IMR-90 (cell line): ENCODE results near the gene ABCA3. TPM values are rescaled to one million over a fixed set of nuclear protein-coding genes. Genes with fewer than 3 reads are reported as not detected.

Experiments
- ATAC-seq: fragments of 200-7000 bp; cut with Tn5 transposase; 2 replicates; pipeline ENCODE4 v1.9.1; 2020; ENCODE audit warnings: low read depth, mild to moderate bottlenecking, moderate library complexity
- BruUV-seq: library from RNA; stranded (reverse); fragments of 400-500 nt; replicated peaks from 2 replicates; lab custom pipeline; 2021; lab: Mats Ljungman, UMichigan
- CTCF ChIA-PET: fragments of 300-600 bp; formaldehyde crosslinking; extraction: SDS; loops from one replicate; lab custom pipeline; 2021; ENCODE audit warnings: antibody characterized with exemption; lab: Yijun Ruan, JAX
- POLR2A ChIA-PET: fragments of 300-600 bp; sonication (Branson Sonifier 250); formaldehyde crosslinking; loops from one replicate; lab custom pipeline; 2022; ENCODE audit warnings: antibody characterized with exemption; ENCODE audit not compliant: unreplicated experiment; lab: Charles Lee
- DNase-seq: peaks from one replicate; pipeline ENCODE4 v3.0.0; 2013
- H2AFZ ChIP-seq: replicated peaks from 2 replicates; pipeline ENCODE3; 2013; ENCODE audit warnings: low read length, mild to moderate bottlenecking; ENCODE audit not compliant: poor library complexity
- H2AK5ac ChIP-seq: 2 replicates; pipeline ENCODE4 v1.6.1; 2013; ENCODE audit warnings: low read depth, low read length, inconsistent platforms
- H2AK9ac ChIP-seq: replicated peaks from 2 replicates; pipeline ENCODE3; 2013; ENCODE audit warnings: mild to moderate bottlenecking, low read depth, low read length, moderate library complexity; ENCODE audit not compliant: poor library complexity
- H2BK120ac ChIP-seq: 2 replicates; pipeline ENCODE4 v1.6.1; 2013; ENCODE audit warnings: low read depth, low read length, inconsistent platforms
- H2BK15ac ChIP-seq: 3 replicates; pipeline ENCODE4 v1.6.1; 2013; ENCODE audit warnings: low read depth, low read length, inconsistent platforms
- H2BK20ac ChIP-seq: 2 replicates; pipeline ENCODE4 v1.6.1; 2013; ENCODE audit warnings: low read depth, mild to moderate bottlenecking, inconsistent platforms, low read length, moderate library complexity
- H2BK5ac ChIP-seq: 2 replicates; pipeline ENCODE4 v1.6.1; 2013; ENCODE audit warnings: mild to moderate bottlenecking, low read depth, low read length, inconsistent platforms; ENCODE audit not compliant: poor library complexity, severe bottlenecking
- H3K14ac ChIP-seq: replicated peaks from 2 replicates; pipeline ENCODE4 v1.6.1; 2013; ENCODE audit warnings: low read depth, low read length, inconsistent platforms
- H3K18ac ChIP-seq: 2 replicates; pipeline ENCODE4 v1.6.1; 2013; ENCODE audit warnings: low read depth, low read length, control low read depth
- H3K23ac ChIP-seq: 2 replicates; pipeline ENCODE4 v1.6.1; 2013; ENCODE audit warnings: low read depth, low read length, inconsistent platforms
- H3K27ac ChIP-seq: 2 replicates; pipeline ENCODE4 v1.5.1; 2013; ENCODE audit warnings: mild to moderate bottlenecking, control low read depth, low read length; ENCODE audit not compliant: insufficient read depth
- H3K27me3 ChIP-seq: 2 replicates; pipeline ENCODE4 v1.6.1; 2013; ENCODE audit warnings: low read length; ENCODE audit not compliant: control insufficient read depth, insufficient read depth
- H3K36me3 ChIP-seq: 2 replicates; pipeline ENCODE4 v1.6.1; 2013; ENCODE audit warnings: low read length, mixed read lengths; ENCODE audit not compliant: control insufficient read depth, insufficient read depth
- H3K4ac ChIP-seq: 2 replicates; pipeline ENCODE4 v1.6.1; 2013; ENCODE audit warnings: low read depth, low read length, inconsistent platforms
- H3K4me1 ChIP-seq: 2 replicates; pipeline ENCODE4 v1.6.1; 2013; ENCODE audit warnings: low read length, mixed read lengths; ENCODE audit not compliant: control insufficient read depth, insufficient read depth
- H3K4me2 ChIP-seq: 2 replicates; pipeline ENCODE4 v1.6.1; 2013; ENCODE audit warnings: low read depth, mild to moderate bottlenecking, control low read depth, low read length, moderate library complexity
- H3K4me3 ChIP-seq: 2 replicates; pipeline ENCODE4 v1.5.1; 2013; ENCODE audit warnings: low read depth, mild to moderate bottlenecking, control low read depth, low read length, moderate library complexity; ENCODE audit not compliant: insufficient read depth
- H3K56ac ChIP-seq: 2 replicates; pipeline ENCODE4 v1.6.1; 2013; ENCODE audit warnings: low read length, inconsistent platforms; ENCODE audit not compliant: insufficient read depth; ENCODE audit errors: extremely low read depth
- H3K79me1 ChIP-seq, 2 experiments: 2 replicates each; pipeline ENCODE4 v1.6.1; 2013; ENCODE audit warnings: low read length in 2 of 2, inconsistent platforms in 1 of 2, low read depth in 1 of 2
- H3K9ac ChIP-seq: 2 replicates; pipeline ENCODE4 v1.6.1; 2013; ENCODE audit warnings: low read depth, low read length, control low read depth
- H3K9me1 ChIP-seq: 2 replicates; pipeline ENCODE4 v1.6.1; 2013; ENCODE audit warnings: low read length, inconsistent platforms; ENCODE audit not compliant: insufficient read depth
- H3K9me3 ChIP-seq: 2 replicates; pipeline ENCODE4 v1.6.1; 2013; ENCODE audit warnings: low read length; ENCODE audit not compliant: control insufficient read depth, insufficient read depth
- H4K20me1 ChIP-seq: 2 replicates; pipeline ENCODE4 v1.6.1; 2013; ENCODE audit warnings: low read length, inconsistent platforms; ENCODE audit not compliant: insufficient read depth
- H4K5ac ChIP-seq: 2 replicates; pipeline ENCODE4 v1.6.1; 2013; ENCODE audit warnings: mild to moderate bottlenecking, low read depth, low read length, control low read depth
- H4K8ac ChIP-seq, 2 experiments: 2 replicates each; pipeline ENCODE4 v1.6.1; 2013; ENCODE audit warnings: low read depth in 2 of 2, low read length in 2 of 2, control low read depth in 1 of 2, inconsistent platforms in 1 of 2
- H4K91ac ChIP-seq: 2 replicates; pipeline ENCODE4 v1.6.1; 2013; ENCODE audit warnings: low read depth, low read length, inconsistent platforms; ENCODE audit not compliant: insufficient read depth
- WGBS, 2 experiments: methylation state at CpG; one replicate each; pipeline versions ENCODE4 v1.1.5 to v1.1.7; 2013; ENCODE audit warnings: missing lambda C conversion rate in 2 of 2; ENCODE audit not compliant: insufficient read length in 1 of 2; ENCODE audit errors: extremely low coverage in 2 of 2; 5-methylcytosine and 5-hydroxymethylcytosine counted together
- dilution Hi-C: fragments of 300-500 bp; cut with HindIII; formaldehyde crosslinking; loops from one replicate; pipeline ENCODE4 v1.14.3; 2018; ENCODE audit warnings: low sequenced_read_pairs; ENCODE audit not compliant: unreplicated experiment
- in situ Hi-C: fragments of 300-500 bp; cut with MboI; formaldehyde crosslinking; loops from 3 replicates; pipeline ENCODE4 v1.14.3; 2019; ENCODE audit warnings: low sequenced_read_pairs, inconsistent platforms, mixed read lengths
- intact Hi-C: fragments of 100-400 bp; cut with micrococcal nuclease; formaldehyde crosslinking; loops from 2 replicates; pipeline ENCODE4 v1.10.0; 2022
- polyA plus RNA-seq, 3 experiments: library from polyadenylated mRNA; depleted of rRNA; stranded (reverse); fragments of >200 nt; gene quantifications; 2 replicates each; pipeline ENCODE4 v1.2.3, GENCODE V29; 2012; ENCODE audit warnings: low replicate concordance in 1 of 3
- total RNA-seq: library from RNA; depleted of rRNA; stranded (reverse); fragments of >200 nt; gene quantifications from 2 replicates; pipeline ENCODE4 v1.2.3, GENCODE V29; 2012
- TF ChIP-seq, protein P1 (sequence below): fragments of 150-350 bp; IDR thresholded peaks from 2 replicates; pipeline ENCODE4 v1.6.1; 2016; ENCODE audit warnings: low read depth, mild to moderate bottlenecking, low read length, moderate library complexity, borderline replicate concordance

ABCA3 gene
- total and polyA plus RNA-seq, 2 of the 4 experiments (the other 2 are of a cell fraction): 0.18 to 0.22 TPM

DNA sequence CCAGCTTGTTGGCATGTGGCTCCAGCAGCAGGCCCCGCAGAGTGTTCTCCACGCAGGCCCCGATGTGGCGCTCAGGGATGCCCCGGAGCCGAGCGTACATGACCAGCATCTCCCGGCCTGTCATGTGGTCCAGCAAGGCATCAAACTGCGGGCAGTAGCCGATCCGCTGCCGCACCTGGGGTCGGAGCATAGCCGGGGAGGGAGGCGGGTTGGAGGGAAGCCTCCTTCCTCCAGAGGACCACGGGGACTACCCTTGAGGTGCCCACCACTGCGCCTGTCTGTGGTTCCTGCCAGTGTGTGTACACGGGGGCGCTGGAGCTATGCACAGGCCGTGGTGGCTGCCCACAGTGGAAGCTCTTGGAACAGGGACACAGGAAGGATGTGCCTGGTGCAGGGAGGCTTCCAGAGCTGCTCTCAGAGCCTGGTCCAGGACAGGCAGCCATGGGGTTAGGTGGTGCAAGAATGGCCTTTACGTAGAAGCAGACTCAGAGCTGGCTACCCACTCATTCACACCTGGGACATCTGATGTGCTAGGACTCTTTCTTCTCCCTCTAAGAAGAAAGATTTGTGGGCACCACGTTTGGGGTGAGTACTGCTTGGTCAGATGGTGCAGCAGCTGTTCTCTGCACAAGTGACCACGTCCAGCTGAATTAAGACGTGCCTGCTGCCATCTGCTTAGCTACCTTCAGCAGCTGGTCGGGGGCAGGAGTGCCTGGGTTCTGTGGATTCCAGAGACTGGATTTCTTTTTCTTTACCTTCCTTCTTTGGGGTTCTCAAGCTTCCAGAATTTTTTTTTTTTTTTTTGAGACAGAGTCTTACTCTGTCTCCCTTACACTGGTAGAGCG lies 61.4 kb downstream of the ABCA3 start:
- dilution Hi-C loops: no loop called here
- no TSS peak for BruUV-seq
- POLR2A ChIA-PET: interaction anchor here (0.5 kb wide), 1 partner anchor 158 kb away, joined by 4 read pairs; no protein-coding TSS in a partner anchor

More for the DNA sequence above, 61.4 kb downstream of the ABCA3 start:
- Histone ChIP-seq H3K56ac (no peak overlapping the region), H4K20me1 (no peaks in the 10 kb centered on the region), H3K4ac (no peak overlapping the region), H2BK20ac (no peak overlapping the region), H4K91ac (no peak overlapping the region), H3K18ac (no peak overlapping the region), H3K27ac (no peak overlapping the region), H4K5ac (no peak overlapping the region), H2BK15ac (no peak overlapping the region), H3K23ac (no peak overlapping the region), H3K14ac (no peak overlapping the region), H3K9ac (no peak overlapping the region), H3K9me1 (no peaks in the 10 kb centered on the region; the same call in 1 of the 2 replicates), H4K8ac (no peak overlapping the region), H3K9me3 (no peaks in the 10 kb centered on the region), H3K79me1 (no peaks in the 10 kb centered on the region), H2AFZ (no peak overlapping the region), H2BK120ac (no peak overlapping the region), H3K4me2 (no peak overlapping the region), H2AK9ac (no peak overlapping the region), H3K27me3 (peaks cover 37% of the 10 kb centered on the region), H3K4me1 (no peaks in the 10 kb centered on the region), H3K36me3 (no peaks in the 10 kb centered on the region), H2AK5ac (no peak overlapping the region), H3K4me3 (no peak overlapping the region), H2BK5ac (no peak overlapping the region)
- intact Hi-C loops (no loop called here), in situ Hi-C loops (loop anchor here (10.0 kb wide), 1 partner anchor 146 kb away; the partner anchor contains the start of gene CCNF)
- ATAC-seq (no peak), DNase-seq (no peak)
- CTCF ChIA-PET: interaction anchor here (0.6 kb wide), 1 partner anchor 14 kb away, joined by 3 read pairs; no protein-coding TSS in a partner anchor
- 85% methylated on average over 15 of the region's 26 CpGs; no CpG with 5 or more reads in 1 of the 2 experiments for WGBS, 2 experiments
- TF ChIP-seq, protein P1, sequence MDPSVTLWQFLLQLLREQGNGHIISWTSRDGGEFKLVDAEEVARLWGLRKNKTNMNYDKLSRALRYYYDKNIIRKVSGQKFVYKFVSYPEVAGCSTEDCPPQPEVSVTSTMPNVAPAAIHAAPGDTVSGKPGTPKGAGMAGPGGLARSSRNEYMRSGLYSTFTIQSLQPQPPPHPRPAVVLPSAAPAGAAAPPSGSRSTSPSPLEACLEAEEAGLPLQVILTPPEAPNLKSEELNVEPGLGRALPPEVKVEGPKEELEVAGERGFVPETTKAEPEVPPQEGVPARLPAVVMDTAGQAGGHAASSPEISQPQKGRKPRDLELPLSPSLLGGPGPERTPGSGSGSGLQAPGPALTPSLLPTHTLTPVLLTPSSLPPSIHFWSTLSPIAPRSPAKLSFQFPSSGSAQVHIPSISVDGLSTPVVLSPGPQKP: no peak
